H54 (cell line): ENCODE data around the gene RRH.

ENCODE experiments used
- DNase-seq: peaks from one replicate; pipeline ENCODE4 v3.0.0; 2011; ENCODE audit warnings: low spot score, mixed read lengths; ENCODE audit not compliant: insufficient read length
- FAIRE-seq: peaks from 3 replicates; lab custom pipeline; 2011; peaks lifted over from hg19 to GRCh38; lab: Jason Lieb, UNC
- POLR2A ChIP-seq: IDR thresholded peaks from 2 replicates; pipeline ENCODE4 v1.6.1; 2011; ENCODE audit warnings: low read depth, mild to moderate bottlenecking, low read length

RRH gene

GRCh38 chr4:109886303-109886702 lies 58.5 kb downstream of the RRH start:
- FAIRE-seq (no peak), DNase-seq (no peak)
- no peak for TF ChIP-seq POLR2A

GRCh38 chr4:109887071-109887470 lies 59.3 kb downstream of the RRH start:
- no peak for TF ChIP-seq POLR2A
- FAIRE-seq (no peak), DNase-seq (no peak)

- DNase-seq (no peak), FAIRE-seq (no peak)
- no peak for TF ChIP-seq POLR2A
These were observed 62.3 kb downstream of the RRH start for GRCh38 chr4:109890076-109890475.
